ENCODE measurements around the gene PDLIM1.

The PDLIM1 gene

GRCh38 chr10:95196046-95196445 lies 94.8 kb downstream of the PDLIM1 start:
- FAIRE-seq, result no peak

GRCh38 chr10:95193944-95194343 lies 96.9 kb downstream of the PDLIM1 start, which contains the start of gene ACSM6:
ACSM6 (plus strand) TSS chr10:95194238; CDS start chr10:95194486, 248 bp downstream.
- FAIRE-seq, result no peak

GRCh38 chr10:95188593-95188992 lies 102.2 kb downstream of the PDLIM1 start:
- FAIRE-seq, result no peak

GRCh38 chr10:95187617-95188016 lies 103.2 kb downstream of the PDLIM1 start:
- FAIRE-seq, result no peak

Data from islet of Langerhans (tissue), 1 donor.